Thyroid gland (tissue), 4 donors: ENCODE results near the gene SORCS2. TPM values are rescaled to one million over a fixed set of nuclear protein-coding genes. Genes with fewer than 3 reads are reported as not detected.

ENCODE experiments used
- DNase-seq, 2 donors: peaks; one replicate each; pipeline ENCODE4 v3.0.0-alpha.2; 2019
- H3K27ac ChIP-seq, 3 donors: fragments of 200-600 bp; sonication (generic); 1 replicate in 2 of 3; 2 replicates in 1 of 3; pipeline ENCODE4 v1.5.1; 2016 to 2019; ENCODE audit warnings: mild to moderate bottlenecking in 1 of 3, moderate library complexity in 1 of 3
- H3K27me3 ChIP-seq: fragments of 200-600 bp; sonication (generic); one replicate; pipeline ENCODE4 v1.5.1; 2019
- H3K36me3 ChIP-seq, 2 donors: fragments of 200-600 bp; sonication (generic); one replicate each; pipeline ENCODE4 v1.5.1; 2016 to 2019
- H3K4me1 ChIP-seq, 2 donors: fragments of 200-600 bp; sonication (generic); one replicate each; pipeline ENCODE4 v1.5.1; 2017 to 2019
- H3K4me3 ChIP-seq, 3 donors: fragments of 200-600 bp; sonication (generic); replicated peaks in 1 of 3; 1 replicate in 2 of 3; 2 replicates in 1 of 3; pipeline ENCODE4 v1.5.1; 2016; ENCODE audit warnings: mild to moderate bottlenecking in 1 of 3
- H3K9me3 ChIP-seq: fragments of 200-600 bp; sonication (generic); one replicate; pipeline ENCODE4 v1.5.1; 2017
- CTCF ChIP-seq, 6 experiments: fragments of 200-600 bp in 3 of 6; fragments of 450-650 bp in 3 of 6; sonication (generic) in 3 of 6; IDR thresholded peaks; one replicate each; pipeline ENCODE4 v1.5.1; 2016 to 2019; ENCODE audit warnings: antibody characterized with exemption in 6 of 6, mild to moderate bottlenecking in 2 of 6, inconsistent platforms in 1 of 6, moderate library complexity in 1 of 6
- POLR2A ChIP-seq, 2 donors: fragments of 450-650 bp; IDR thresholded peaks; one replicate each; pipeline ENCODE4 v1.6.1; 2017; ENCODE audit warnings: antibody characterized with exemption in 2 of 2, mild to moderate bottlenecking in 2 of 2, moderate library complexity in 1 of 2
- WGBS, 2 donors: methylation state at CpG; one replicate each; pipeline ENCODE4 v1.1.5; 2017; 5-methylcytosine and 5-hydroxymethylcytosine counted together
- intact Hi-C: fragments of 100-400 bp; cut with DNase I; formaldehyde crosslinking; loops from one replicate; pipeline ENCODE4 v1.15.1; 2023
- total RNA-seq, 4 donors: library from RNA; depleted of rRNA; stranded (reverse); fragments of >200 nt; gene quantifications; one replicate each; pipeline ENCODE4 v1.2.3, GENCODE V29; 2016

SORCS2 gene
- total RNA-seq, 4 donors from 2014 or later = 1.7 to 13.6 (median 3.6) TPM

- peak; percentile 83 to 88 for DNase-seq
- intact Hi-C loops = no loop called here
- Histone ChIP-seq H3K27ac (peak overlapping the region in 1 of 3 donors; percentile 36), H3K4me3 (no peak overlapping the region), H3K27me3 (no peaks in the 10 kb centered on the region), H3K36me3 (no peaks in the 10 kb centered on the region), H3K4me1 (peaks cover 31 to 49% of the 10 kb centered on the region in 2 donors), H3K9me3 (no peaks in the 10 kb centered on the region)
- WGBS, 2 donors = 41 to 59% methylated on average over 5 of the region's 5 CpGs
- TF ChIP-seq POLR2A (IDR thresholded peaks at IDR 0.05) (no peak), CTCF (IDR thresholded peaks at IDR 0.05) (no peak)
These were observed 172.6 kb downstream of the SORCS2 start for GRCh38 chr4:7364979-7365378.

- Histone ChIP-seq H3K36me3 (no peaks in the 10 kb centered on the region), H3K27me3 (no peaks in the 10 kb centered on the region), H3K4me3 (no peak overlapping the region), H3K27ac (peak overlapping the region in 1 of 3 donors; percentile 11), H3K9me3 (no peaks in the 10 kb centered on the region), H3K4me1 (peaks cover 28 to 45% of the 10 kb centered on the region in 2 donors)
- intact Hi-C loops = no loop called here
- DNase-seq = peak; percentile 79 to 83
- WGBS, 2 donors = 24 to 28% methylated on average over 18 to 22 of the region's 22 CpGs
- TF ChIP-seq CTCF (IDR thresholded peaks at IDR 0.05) = no peak
- no peak for TF ChIP-seq POLR2A (IDR thresholded peaks at IDR 0.05)
These were observed 173.3 kb downstream of the SORCS2 start for GRCh38 chr4:7365462-7366179.

- TF ChIP-seq CTCF (IDR thresholded peaks at IDR 0.05) = no peak
- no peak for TF ChIP-seq POLR2A (IDR thresholded peaks at IDR 0.05)
- Histone ChIP-seq H3K4me3 (no peak overlapping the region), H3K27me3 (no peaks in the 10 kb centered on the region), H3K27ac (peak overlapping the region in 1 of 3 donors; percentile 11), H3K4me1 (peaks cover 28 to 45% of the 10 kb centered on the region in 2 donors), H3K36me3 (no peaks in the 10 kb centered on the region), H3K9me3 (no peaks in the 10 kb centered on the region)
- DNase-seq = peak; percentile 69 to 72
- intact Hi-C loops = no loop called here
- WGBS, 2 donors = 23 to 25% methylated on average over 11 of the region's 11 CpGs
These were observed 174.0 kb downstream of the SORCS2 start for GRCh38 chr4:7366180-7366945.

GRCh38 chr4:7366954-7367353, 174.6 kb downstream of the SORCS2 start:
- Histone ChIP-seq H3K27ac (no peak overlapping the region), H3K4me3 (no peak overlapping the region), H3K36me3 (no peaks in the 10 kb centered on the region), H3K27me3 (no peaks in the 10 kb centered on the region), H3K4me1 (peaks cover 28 to 45% of the 10 kb centered on the region in 2 donors), H3K9me3 (no peaks in the 10 kb centered on the region)
- WGBS, 2 donors = 62% methylated on average over 3 to 7 of the region's 7 CpGs
- intact Hi-C loops = no loop called here
- no peak for TF ChIP-seq POLR2A (IDR thresholded peaks at IDR 0.05)
- no peak for TF ChIP-seq CTCF (IDR thresholded peaks at IDR 0.05)
- DNase-seq = no peak

- H3K4me1 ChIP-seq = peaks cover 28 to 45% of the 10 kb centered on the region in 2 donors
- intact Hi-C loops = no loop called here
- WGBS, 2 donors = 70 to 72% methylated on average over 13 of the region's 13 CpGs
These were observed 175.1 kb downstream of the SORCS2 start for GRCh38 chr4:7367406-7367805.

More at GRCh38 chr4:7367406-7367805, 175.1 kb downstream of the SORCS2 start:
- H3K27ac ChIP-seq = no peak overlapping the region
- no peaks in the 10 kb centered on the region for H3K36me3 ChIP-seq
- no peak overlapping the region for H3K4me3 ChIP-seq
- TF ChIP-seq POLR2A (IDR thresholded peaks at IDR 0.05) = no peak
- TF ChIP-seq CTCF (IDR thresholded peaks at IDR 0.05) = no peak
- no peaks in the 10 kb centered on the region for H3K27me3 ChIP-seq
- no peaks in the 10 kb centered on the region for H3K9me3 ChIP-seq
- DNase-seq = no peak
